T-helper 2 cell treated with Interferon-gamma antibody and Interleukin-4, amounts not matched to agents 5 μg/mL and 100 μg/mL, for 36 hours (primary cell): ENCODE results near the gene DCHS2.

Experiments used
- DNase-seq: peaks from one replicate; pipeline ENCODE4 v3.0.0; 2021; ENCODE audit warnings: low spot score
- H3K27ac Mint-ChIP-seq: one replicate; pipeline ENCODE4 v1.8.0; 2021; ENCODE audit warnings: mild to moderate bottlenecking, mixed read lengths
- H3K27me3 Mint-ChIP-seq: one replicate; pipeline ENCODE4 v1.8.0; 2021; ENCODE audit warnings: low read depth, mixed read lengths
- H3K36me3 Mint-ChIP-seq: one replicate; pipeline ENCODE4 v1.8.0; 2021; ENCODE audit warnings: low read depth, mixed read lengths
- H3K4me1 Mint-ChIP-seq: one replicate; pipeline ENCODE4 v1.8.0; 2021; ENCODE audit warnings: low read depth, mixed read lengths
- H3K4me3 Mint-ChIP-seq: one replicate; pipeline ENCODE4 v1.8.0; 2022; ENCODE audit warnings: mild to moderate bottlenecking, moderate library complexity, mixed read lengths
- H3K9me3 Mint-ChIP-seq: one replicate; pipeline ENCODE4 v1.8.0; 2021; ENCODE audit warnings: mixed read lengths

Gene DCHS2

DNA sequence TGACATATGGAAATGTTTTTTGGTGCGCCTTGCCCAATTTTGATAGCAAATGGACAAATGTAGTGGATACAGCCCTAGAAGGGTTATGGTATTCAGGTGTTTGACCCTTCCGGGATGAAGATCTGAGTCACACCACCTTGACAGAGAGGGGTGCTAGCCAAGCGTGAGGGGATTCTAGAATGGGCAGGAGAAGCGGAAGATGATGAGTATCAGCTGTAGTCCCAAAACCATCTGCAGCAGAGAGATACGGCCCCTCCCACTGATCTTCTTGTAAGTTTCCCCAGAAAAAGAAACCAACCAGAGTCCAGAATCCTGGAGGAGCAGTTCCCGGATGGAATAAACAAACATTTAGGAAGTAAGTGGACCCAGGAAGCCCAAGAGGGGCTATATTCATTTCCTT, 18.1 kb downstream of the DCHS2 start:
- Mint-ChIP-seq H3K36me3 (no peaks in the 10 kb centered on the region), H3K4me1 (peaks cover 2% of the 10 kb centered on the region), H3K27ac (no peak overlapping the region), H3K27me3 (peaks cover 22% of the 10 kb centered on the region), H3K9me3 (no peaks in the 10 kb centered on the region), H3K4me3 (no peak overlapping the region)
- no peak for DNase-seq

DNA sequence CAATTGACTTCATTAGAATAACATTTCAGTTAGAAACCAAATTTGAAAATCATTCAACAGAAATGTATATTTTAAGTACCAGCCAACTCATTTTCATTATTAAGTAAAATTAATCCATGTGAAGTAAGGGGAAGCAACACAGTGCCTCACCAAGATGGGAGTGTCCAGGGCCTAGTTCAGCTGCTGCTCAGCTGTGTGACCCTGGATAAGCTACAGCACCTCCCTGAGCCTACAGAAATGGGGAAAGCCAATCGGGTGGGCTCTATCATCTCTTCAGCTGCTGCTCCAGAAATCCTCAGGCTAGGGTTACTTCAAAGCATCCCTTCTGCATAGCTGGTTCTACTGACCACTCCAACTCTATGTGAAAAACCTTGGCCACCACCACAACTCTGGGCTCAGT, 18.7 kb downstream of the DCHS2 start:
- H3K27ac Mint-ChIP-seq: no peak overlapping the region
- H3K4me1 Mint-ChIP-seq: peaks cover 2% of the 10 kb centered on the region
- no peak for DNase-seq

DNA sequence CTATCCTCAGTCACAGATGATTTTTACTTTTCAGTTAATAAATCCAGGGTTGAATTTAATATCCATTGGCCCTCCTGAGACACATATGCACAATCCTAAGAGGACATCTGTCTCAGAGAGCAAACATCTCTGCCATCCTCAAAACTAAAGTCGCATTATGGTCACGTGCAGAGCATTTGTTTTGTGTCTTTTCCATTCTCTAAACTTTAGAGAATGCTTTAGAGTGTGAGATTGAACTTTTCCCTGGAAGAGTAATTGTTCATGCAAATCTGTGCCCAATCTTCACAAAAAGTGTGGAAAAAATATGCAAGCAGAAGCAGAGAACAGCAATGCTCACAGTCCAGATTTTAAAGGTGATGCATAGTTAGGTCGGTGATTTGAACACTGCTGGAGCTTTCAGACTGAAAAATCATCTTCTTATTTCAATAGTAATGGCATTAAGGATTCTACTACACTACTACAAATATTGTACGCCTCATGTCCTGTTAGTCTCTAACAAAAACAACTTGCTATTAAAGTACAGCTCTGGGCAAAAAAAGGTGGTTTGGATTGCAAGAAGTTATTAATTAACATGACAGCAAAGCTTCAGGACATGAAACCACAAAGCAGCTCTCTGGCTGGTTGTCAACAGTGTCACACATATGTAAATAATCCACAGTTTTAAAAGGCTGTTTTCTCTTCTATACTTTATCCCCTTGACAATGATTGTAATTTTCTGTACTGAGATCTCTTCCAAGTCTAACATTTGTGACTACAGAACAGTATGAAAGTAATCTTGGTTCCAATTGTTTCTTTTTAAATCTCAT, 19.9 kb downstream of the DCHS2 start:
- DNase-seq: no peak
- H3K27me3 Mint-ChIP-seq: peaks cover 16% of the 10 kb centered on the region
- no peaks in the 10 kb centered on the region for H3K9me3 Mint-ChIP-seq
- H3K4me1 Mint-ChIP-seq: no peaks in the 10 kb centered on the region
- no peaks in the 10 kb centered on the region for H3K36me3 Mint-ChIP-seq
- no peak overlapping the region for H3K4me3 Mint-ChIP-seq
- no peak overlapping the region for H3K27ac Mint-ChIP-seq

More for the DNA sequence above, 18.7 kb downstream of the DCHS2 start:
- Mint-ChIP-seq H3K9me3 (no peaks in the 10 kb centered on the region), H3K27me3 (peaks cover 22% of the 10 kb centered on the region), H3K36me3 (no peaks in the 10 kb centered on the region), H3K4me3 (no peak overlapping the region)

DNA sequence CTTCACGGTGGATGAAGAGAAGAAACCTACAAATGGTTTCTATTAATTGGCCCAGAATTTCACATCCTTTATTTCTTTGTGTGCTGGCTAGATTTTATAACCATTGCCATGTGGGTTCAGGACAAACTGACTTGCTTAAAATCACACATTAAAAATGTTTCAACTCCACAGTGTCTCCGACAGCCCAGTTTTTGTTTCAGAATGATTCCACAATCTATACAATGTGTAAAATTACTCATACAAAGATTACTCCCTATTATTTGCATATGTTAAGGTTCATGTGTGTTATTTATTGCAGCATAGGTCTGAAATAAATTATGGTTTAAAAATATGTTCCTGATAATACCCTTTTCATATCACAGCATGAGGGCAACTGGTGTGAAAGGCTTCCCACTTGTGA, 20.6 kb downstream of the DCHS2 start:
- H3K27ac Mint-ChIP-seq: no peak overlapping the region
- H3K27me3 Mint-ChIP-seq: peaks cover 9% of the 10 kb centered on the region
- H3K36me3 Mint-ChIP-seq: no peaks in the 10 kb centered on the region
- no peaks in the 10 kb centered on the region for H3K9me3 Mint-ChIP-seq
- no peaks in the 10 kb centered on the region for H3K4me1 Mint-ChIP-seq
- DNase-seq: no peak
- H3K4me3 Mint-ChIP-seq: no peak overlapping the region

DNA sequence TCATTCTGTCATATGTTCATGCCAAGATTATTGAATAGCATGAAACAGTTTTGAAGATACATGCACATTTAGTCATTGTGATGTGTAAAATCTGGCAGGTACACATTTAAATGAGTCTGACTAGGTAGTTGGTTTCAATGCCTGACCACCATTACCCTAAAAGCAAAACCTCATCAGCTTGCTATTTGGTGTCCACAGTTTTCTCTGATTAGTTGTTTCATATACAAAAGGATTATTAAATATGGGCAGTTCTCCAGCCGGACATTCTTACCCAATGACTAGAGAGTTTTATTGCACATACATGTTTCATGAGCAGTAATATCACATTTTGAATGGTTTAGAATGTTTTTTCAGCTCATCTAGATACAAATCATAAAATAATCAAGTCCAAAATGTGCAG, 23.7 kb downstream of the DCHS2 start:
- H3K27ac Mint-ChIP-seq: no peak overlapping the region
- no peak overlapping the region for H3K4me3 Mint-ChIP-seq
- no peaks in the 10 kb centered on the region for H3K4me1 Mint-ChIP-seq
- H3K27me3 Mint-ChIP-seq: peaks cover 9% of the 10 kb centered on the region
- H3K36me3 Mint-ChIP-seq: no peaks in the 10 kb centered on the region
- no peak for DNase-seq
- H3K9me3 Mint-ChIP-seq: no peaks in the 10 kb centered on the region

DNA sequence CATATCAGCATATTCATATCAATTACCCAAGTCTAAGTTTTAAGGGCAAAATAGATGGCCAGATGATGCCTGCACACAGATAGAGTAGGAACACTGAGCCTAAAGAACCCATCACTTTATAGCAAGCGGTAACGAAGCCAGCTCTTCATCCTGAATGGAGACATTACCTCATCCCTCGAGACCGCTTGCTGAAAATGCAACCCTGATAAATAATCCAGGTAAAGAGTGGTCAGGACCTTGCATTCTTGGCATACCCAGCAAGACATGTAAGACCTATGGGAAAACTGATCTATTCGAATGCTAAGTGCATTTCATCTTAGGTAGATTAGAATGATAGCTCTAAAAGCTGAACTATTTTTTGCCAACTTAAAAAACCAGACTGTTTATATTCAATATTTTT, 25.3 kb downstream of the DCHS2 start:
- no peak for DNase-seq
- Mint-ChIP-seq H3K9me3 (no peaks in the 10 kb centered on the region), H3K4me1 (no peaks in the 10 kb centered on the region), H3K36me3 (no peaks in the 10 kb centered on the region), H3K27me3 (peaks cover 8% of the 10 kb centered on the region), H3K4me3 (no peak overlapping the region), H3K27ac (no peak overlapping the region)

DNA sequence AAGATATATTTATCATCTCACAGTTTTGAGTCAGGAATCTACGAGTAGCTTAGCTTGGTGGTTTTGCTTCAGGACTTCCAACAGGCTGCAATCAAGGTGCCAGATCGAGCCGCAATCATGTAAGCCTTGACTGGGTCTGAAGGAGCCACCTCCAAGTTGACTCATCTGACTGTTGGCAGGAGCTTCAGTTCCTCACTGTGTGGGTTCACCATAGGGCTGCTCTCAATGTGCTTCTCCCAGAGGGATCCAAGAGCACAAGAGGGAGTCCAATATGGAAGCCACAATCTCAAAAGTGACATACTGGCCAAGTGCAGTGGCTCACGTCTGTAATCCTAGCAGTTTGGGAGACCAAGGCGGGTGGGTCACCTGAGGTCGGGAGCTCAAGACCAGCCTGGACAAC, 26.5 kb downstream of the DCHS2 start:
- Mint-ChIP-seq H3K27ac (no peak overlapping the region), H3K27me3 (peaks cover 8% of the 10 kb centered on the region), H3K4me1 (no peaks in the 10 kb centered on the region), H3K4me3 (no peak overlapping the region), H3K36me3 (no peaks in the 10 kb centered on the region), H3K9me3 (no peaks in the 10 kb centered on the region)
- no peak for DNase-seq

DNA sequence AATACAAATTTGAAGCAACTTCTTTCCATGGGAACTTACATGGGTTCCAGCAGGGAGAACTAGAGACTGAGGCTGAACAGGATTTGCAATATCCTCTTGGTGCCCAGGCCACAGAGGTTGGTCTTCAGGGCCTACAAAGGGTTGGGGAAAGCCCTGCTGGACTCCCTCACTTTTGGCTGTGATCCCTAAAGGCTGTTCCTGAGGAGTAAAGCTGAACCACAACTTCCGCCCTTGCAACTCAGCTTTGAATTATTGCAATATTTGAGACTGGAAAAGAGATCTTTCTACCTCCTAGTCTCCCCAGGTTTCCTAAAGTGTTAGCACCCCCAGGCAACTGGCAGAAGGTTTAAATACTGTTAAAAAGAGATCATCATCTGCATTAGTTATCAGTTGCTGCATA, 26.9 kb downstream of the DCHS2 start:
- Mint-ChIP-seq H3K27ac (no peak overlapping the region), H3K4me1 (no peaks in the 10 kb centered on the region), H3K9me3 (no peaks in the 10 kb centered on the region), H3K4me3 (no peak overlapping the region), H3K27me3 (peaks cover 5% of the 10 kb centered on the region), H3K36me3 (no peaks in the 10 kb centered on the region)
- DNase-seq: no peak

DNA sequence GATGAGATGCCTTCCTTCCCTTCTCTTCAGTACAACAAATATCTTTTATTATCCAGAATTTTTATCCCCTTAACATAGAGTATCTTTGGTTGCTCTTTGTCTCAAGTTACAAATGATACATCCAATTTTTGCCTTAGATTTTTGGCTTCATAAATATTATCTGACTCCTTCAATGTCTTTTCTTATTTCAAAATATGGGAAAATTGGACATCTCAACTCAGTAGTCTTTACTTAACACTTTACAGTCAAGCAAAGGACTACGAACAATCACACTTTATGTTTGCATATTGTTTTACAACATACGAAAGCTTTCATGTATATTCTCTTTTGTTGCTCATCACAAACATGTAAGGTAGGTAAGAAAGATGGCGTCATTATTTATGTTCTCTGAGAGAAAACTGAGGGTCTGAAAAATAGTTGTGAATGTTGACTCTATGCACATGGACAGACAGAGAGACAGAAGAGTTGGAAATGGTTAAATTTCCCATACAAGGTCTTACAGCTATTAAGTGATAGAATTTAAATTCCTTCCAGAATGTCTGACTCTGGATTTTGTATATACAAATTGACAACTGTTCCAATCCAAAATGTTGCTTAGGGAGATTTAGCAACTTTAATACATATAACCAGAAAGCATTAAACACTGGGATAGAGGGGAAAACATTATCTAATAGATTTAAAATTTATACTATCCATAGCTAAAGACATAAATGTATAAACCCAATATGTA, 29.4 kb downstream of the DCHS2 start:
- H3K9me3 Mint-ChIP-seq: no peaks in the 10 kb centered on the region
- DNase-seq: no peak
- H3K27ac Mint-ChIP-seq: no peak overlapping the region
- no peaks in the 10 kb centered on the region for H3K36me3 Mint-ChIP-seq
- H3K27me3 Mint-ChIP-seq: peaks cover 5% of the 10 kb centered on the region
- H3K4me3 Mint-ChIP-seq: no peak overlapping the region
- no peaks in the 10 kb centered on the region for H3K4me1 Mint-ChIP-seq

DNA sequence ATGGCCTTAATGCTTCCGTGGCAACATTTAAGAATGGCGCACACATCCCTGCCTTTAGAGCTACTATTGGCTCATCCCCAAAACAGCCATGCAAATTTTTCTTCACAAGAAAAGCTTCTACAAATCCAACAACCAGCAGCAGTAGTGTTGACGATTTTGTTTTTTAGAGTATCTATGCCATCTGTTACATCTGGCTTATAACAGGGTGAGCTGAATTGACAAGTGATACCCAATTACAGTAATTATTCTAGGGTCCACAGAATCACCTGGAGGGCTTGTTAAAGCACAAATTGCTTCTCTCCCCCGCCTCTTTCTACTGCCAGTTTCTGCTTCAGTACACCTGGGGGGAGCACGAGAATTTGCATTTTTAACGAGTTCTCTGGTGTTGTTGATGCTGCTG, 34.1 kb downstream of the DCHS2 start:
- H3K27me3 Mint-ChIP-seq: peaks cover 5% of the 10 kb centered on the region
- DNase-seq: no peak
- no peaks in the 10 kb centered on the region for H3K9me3 Mint-ChIP-seq
- no peaks in the 10 kb centered on the region for H3K36me3 Mint-ChIP-seq
- no peaks in the 10 kb centered on the region for H3K4me1 Mint-ChIP-seq
- no peak overlapping the region for H3K4me3 Mint-ChIP-seq
- no peak overlapping the region for H3K27ac Mint-ChIP-seq

DNA sequence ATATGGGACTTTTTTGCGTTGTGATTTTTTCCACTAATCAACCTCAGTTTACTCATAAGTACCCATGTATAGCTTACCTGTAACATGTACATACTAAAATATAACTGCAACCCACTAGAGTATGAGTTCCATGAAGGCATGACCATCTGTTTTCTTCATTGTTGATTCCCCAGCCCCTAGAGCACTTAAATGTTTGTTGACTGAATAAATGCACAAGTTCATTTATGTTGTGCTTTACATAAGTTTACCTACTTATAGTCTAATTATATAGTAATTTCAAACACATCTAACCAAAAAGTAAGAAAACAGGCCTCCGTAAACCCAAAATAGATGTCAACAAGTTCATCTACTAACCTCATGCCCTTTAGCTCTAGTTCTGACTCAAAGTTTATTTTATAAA, 34.7 kb downstream of the DCHS2 start:
- Mint-ChIP-seq H3K4me3 (no peak overlapping the region), H3K27me3 (peaks cover 5% of the 10 kb centered on the region)
- no peak for DNase-seq

DNA sequence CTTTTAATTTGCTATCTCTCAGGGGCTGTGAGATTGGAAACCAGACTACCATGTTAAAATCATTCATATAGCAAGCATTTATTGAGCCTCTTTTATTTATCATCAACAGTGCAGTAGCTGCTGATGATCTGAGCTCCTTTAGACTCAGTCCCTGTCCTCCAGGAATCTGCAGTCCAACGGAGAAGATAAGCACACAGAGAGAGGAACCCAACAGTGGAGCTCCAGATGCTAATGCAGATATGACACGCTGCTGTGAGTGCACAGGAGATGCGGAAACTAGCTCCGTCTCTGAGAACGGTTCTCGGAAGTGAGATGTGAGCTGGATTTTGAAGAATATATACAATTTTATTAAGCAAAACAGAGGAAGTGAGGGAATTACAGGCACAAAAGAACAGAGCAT, 35.4 kb downstream of the DCHS2 start:
- no peaks in the 10 kb centered on the region for H3K4me1 Mint-ChIP-seq
- no peak overlapping the region for H3K27ac Mint-ChIP-seq
- no peaks in the 10 kb centered on the region for H3K9me3 Mint-ChIP-seq
- H3K4me3 Mint-ChIP-seq: no peak overlapping the region
- no peak for DNase-seq
- H3K27me3 Mint-ChIP-seq: peaks cover 3% of the 10 kb centered on the region
- no peaks in the 10 kb centered on the region for H3K36me3 Mint-ChIP-seq

More for the DNA sequence above, 34.7 kb downstream of the DCHS2 start:
- Mint-ChIP-seq H3K4me1 (no peaks in the 10 kb centered on the region), H3K9me3 (no peaks in the 10 kb centered on the region), H3K36me3 (no peaks in the 10 kb centered on the region), H3K27ac (no peak overlapping the region)

DNA sequence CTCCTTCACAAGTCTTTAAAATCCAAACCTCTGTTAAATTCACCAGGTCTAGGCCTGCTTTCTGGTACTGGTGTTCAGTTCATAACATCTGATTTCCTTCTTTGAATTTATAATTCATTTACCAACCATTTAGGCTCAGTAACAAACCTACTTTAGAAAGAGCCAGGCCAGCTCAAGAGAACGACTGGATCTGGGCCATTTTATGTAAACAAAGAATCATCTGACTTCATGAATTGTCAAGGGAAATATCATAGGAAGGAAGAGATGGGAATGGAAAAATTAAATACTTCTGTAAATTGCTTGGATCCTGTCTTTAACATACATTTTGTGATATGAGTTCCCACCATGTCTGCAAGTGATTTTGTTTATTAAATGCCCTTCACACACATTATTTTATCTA, 36.5 kb downstream of the DCHS2 start:
- H3K4me1 Mint-ChIP-seq: no peaks in the 10 kb centered on the region
- H3K27ac Mint-ChIP-seq: no peak overlapping the region
- H3K36me3 Mint-ChIP-seq: no peaks in the 10 kb centered on the region
- no peak overlapping the region for H3K4me3 Mint-ChIP-seq
- H3K27me3 Mint-ChIP-seq: peaks cover 3% of the 10 kb centered on the region
- no peak for DNase-seq
- no peaks in the 10 kb centered on the region for H3K9me3 Mint-ChIP-seq

DNA sequence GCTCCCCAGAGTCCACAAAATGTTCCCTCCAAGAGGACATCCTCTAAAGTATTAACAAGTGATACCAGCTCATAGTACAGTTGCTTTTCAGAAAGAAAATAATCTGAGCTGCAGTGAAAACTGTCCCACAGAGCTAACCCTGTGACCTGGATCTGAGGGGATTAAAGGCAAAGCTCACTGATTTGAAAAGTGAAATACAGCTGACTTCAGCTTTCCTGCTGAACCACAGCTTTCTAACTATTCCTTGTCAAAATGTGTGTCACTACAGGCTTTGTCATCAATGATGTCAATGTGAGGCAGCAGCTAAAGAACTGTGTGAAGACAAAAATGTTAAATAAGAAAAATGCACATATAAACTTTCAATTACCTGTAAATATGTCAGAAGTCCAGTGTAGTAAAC, 36.9 kb downstream of the DCHS2 start:
- H3K27ac Mint-ChIP-seq: no peak overlapping the region
- no peaks in the 10 kb centered on the region for H3K9me3 Mint-ChIP-seq
- peaks cover 3% of the 10 kb centered on the region for H3K27me3 Mint-ChIP-seq
- DNase-seq: no peak
- no peaks in the 10 kb centered on the region for H3K36me3 Mint-ChIP-seq
- no peak overlapping the region for H3K4me3 Mint-ChIP-seq
- H3K4me1 Mint-ChIP-seq: no peaks in the 10 kb centered on the region
